T-helper 17 cell (primary cell): Measurements from ENCODE around the gene APOB. TPM values are rescaled to one million over a fixed set of nuclear protein-coding genes. Genes with fewer than 3 reads are reported as not detected.

Experiments
- ATAC-seq: fragments of 150-1000 bp; cut with Tn5 transposase; 2 replicates; pipeline ENCODE4 v1.10.0; 2021; ENCODE audit warnings: mild to moderate bottlenecking, moderate library complexity
- DNase-seq, 3 donors: peaks; one replicate each; pipeline versions ENCODE4 v3.0.0 to v3.0.0-alpha.2; 2020 to 2021
- H3K9me3 ChIP-seq: one replicate; pipeline ENCODE4 v1.7.0; 2013; ENCODE audit warnings: low read length, mild to moderate bottlenecking; ENCODE audit not compliant: control insufficient read depth, poor library complexity, severe bottlenecking
- H3K27ac Mint-ChIP-seq: one replicate; pipeline ENCODE4 v1.8.0; 2022; ENCODE audit warnings: mild to moderate bottlenecking, moderate library complexity, mixed read lengths
- H3K27me3 Mint-ChIP-seq: one replicate; pipeline ENCODE4 v1.8.0; 2022; ENCODE audit warnings: mixed read lengths
- H3K36me3 Mint-ChIP-seq: one replicate; pipeline ENCODE4 v1.8.0; 2022; ENCODE audit warnings: low read depth, mixed read lengths
- H3K4me1 Mint-ChIP-seq: one replicate; pipeline ENCODE4 v1.8.0; 2022; ENCODE audit warnings: mild to moderate bottlenecking, mixed read lengths
- H3K4me3 Mint-ChIP-seq: one replicate; pipeline ENCODE4 v1.8.0; 2022; ENCODE audit warnings: mild to moderate bottlenecking, moderate library complexity, mixed read lengths
- total RNA-seq, 4 donors: library from RNA in 2 of 4; stranded (reverse) in 2 of 4; gene quantifications; one replicate each; pipeline ENCODE4 v1.2.3 and lab custom pipeline; 2022 to 2026

The APOB gene
- total RNA-seq, 2 donors from 2014 or later = not detected

DNA sequence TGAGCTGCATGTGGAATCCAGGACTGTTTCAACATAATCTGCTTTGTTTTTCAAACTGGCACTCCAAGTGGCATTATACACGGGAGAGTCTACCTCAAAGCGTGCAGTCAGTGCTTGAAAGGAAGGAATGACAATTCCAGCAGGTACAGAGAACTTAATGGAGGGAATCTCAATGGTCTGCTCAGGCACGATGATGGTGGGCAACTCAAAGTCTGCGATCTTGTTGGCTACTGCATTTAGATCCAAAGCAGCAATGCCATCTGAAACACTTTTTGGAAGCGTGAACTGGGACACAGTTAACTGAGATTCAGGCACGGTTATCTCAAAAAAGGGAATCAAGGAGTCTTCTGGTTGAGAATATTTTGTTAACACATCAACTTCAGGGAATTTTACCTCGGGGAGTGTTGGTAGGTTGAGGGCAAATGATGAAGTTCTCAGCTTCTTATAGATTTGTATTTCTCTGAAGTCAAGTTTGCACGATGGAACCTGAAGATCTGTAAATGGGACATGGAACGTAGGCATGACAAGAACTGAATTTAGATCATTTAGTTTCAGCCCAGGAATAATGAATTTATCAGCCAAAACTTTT lies 38.7 kb downstream of the APOB start:
- Mint-ChIP-seq H3K4me3 (no peak overlapping the region), H3K36me3 (peaks cover 2% of the 10 kb centered on the region), H3K27ac (no peak overlapping the region), H3K27me3 (peaks cover 35% of the 10 kb centered on the region), H3K4me1 (no peaks in the 10 kb centered on the region)
- no peaks in the 10 kb centered on the region for H3K9me3 ChIP-seq
- DNase-seq (no peak), ATAC-seq (no peak)

GRCh38 chr2:21004181-21004572 lies 39.7 kb downstream of the APOB start:
- Mint-ChIP-seq H3K4me1 (no peaks in the 10 kb centered on the region), H3K36me3 (peaks cover 2% of the 10 kb centered on the region), H3K27me3 (peaks cover 35% of the 10 kb centered on the region), H3K27ac (no peak overlapping the region), H3K4me3 (no peak overlapping the region)
- DNase-seq = no peak
- H3K9me3 ChIP-seq = no peaks in the 10 kb centered on the region
- ATAC-seq = no peak

DNA sequence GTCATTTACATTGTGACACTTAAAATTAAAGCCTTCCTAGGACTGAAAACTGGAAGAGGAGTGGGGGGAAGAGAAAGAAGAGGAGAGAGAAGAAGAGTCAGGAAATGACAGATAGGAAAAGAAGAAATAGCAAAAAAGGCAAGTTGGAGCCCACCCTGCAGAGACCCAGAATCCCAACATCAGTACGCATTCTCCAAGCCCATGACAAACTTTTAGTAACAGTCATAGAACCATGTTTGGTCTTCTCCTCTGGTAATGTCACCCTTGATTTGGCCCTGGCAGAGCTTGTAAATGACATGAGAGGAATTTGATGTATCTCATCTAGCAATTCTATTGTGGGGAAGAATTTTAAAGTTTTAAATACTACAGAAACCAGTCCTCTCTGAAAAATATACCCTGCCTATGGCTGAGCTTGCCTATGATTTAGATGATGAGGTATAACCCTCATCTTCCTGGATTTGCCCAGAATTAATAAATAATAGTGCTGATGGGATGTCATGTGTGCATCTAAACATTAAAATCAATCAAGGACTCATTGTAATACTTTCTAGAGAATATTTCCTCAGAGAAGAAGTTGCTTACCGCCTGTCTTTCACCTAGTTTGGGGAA lies 40.2 kb downstream of the APOB start:
- H3K36me3 Mint-ChIP-seq = peaks cover 2% of the 10 kb centered on the region

GRCh38 chr2:21002814-21003192 lies 41.1 kb downstream of the APOB start:
- H3K36me3 Mint-ChIP-seq = peaks cover 2% of the 10 kb centered on the region
- H3K27me3 Mint-ChIP-seq = peaks cover 29% of the 10 kb centered on the region
- DNase-seq (no peak), ATAC-seq (no peak)
- H3K4me1 Mint-ChIP-seq = no peaks in the 10 kb centered on the region
- H3K27ac Mint-ChIP-seq = no peak overlapping the region
- H3K9me3 ChIP-seq = no peaks in the 10 kb centered on the region
- no peak overlapping the region for H3K4me3 Mint-ChIP-seq

More for the DNA sequence above, 40.2 kb downstream of the APOB start:
- H3K4me1 Mint-ChIP-seq = no peaks in the 10 kb centered on the region
- H3K27ac Mint-ChIP-seq = no peak overlapping the region
- ATAC-seq (no peak), DNase-seq (no peak)
- H3K4me3 Mint-ChIP-seq = no peak overlapping the region
- no peaks in the 10 kb centered on the region for H3K9me3 ChIP-seq
- H3K27me3 Mint-ChIP-seq = peaks cover 35% of the 10 kb centered on the region

DNA sequence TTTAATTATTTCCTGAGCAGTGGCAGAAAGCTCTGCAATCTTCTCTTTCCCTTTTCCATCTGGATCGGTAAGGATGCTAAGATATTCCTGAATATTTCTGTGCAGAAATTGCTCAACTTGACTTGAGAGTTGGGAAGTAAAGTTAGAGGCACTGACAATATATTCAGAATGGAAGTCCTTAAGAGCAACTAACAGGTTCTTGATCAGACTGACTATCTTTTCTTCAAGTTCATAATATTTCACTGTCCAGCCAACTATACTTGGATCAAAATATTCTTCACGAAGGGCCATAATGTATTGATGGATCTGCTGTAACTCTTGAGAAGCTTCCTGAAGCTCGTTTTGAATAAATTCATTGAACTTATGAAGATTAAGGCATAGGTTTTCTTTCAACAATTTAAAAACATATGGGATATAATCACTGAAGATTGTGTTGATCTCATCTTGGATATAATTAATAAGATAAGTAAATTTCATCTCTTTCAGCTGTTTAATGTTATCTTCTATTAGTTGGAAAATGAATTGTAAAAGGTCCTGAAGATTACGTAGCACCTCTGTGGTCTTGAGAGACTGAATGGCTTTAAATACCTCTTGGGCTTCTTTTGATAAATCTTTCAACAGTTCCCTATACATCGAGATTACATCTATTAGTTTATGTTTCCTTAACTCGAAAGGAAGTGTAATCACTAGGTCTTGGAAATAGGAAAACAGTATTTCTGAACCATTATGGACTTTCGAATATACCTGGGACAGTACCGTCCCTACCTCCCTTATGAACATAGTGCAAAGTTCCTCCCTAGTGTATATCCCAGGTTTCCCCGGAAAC lies 41.7 kb downstream of the APOB start:
- H3K36me3 Mint-ChIP-seq = peaks cover 2% of the 10 kb centered on the region
- no peak for ATAC-seq
- H3K27me3 Mint-ChIP-seq = peaks cover 27% of the 10 kb centered on the region
- no peaks in the 10 kb centered on the region for H3K9me3 ChIP-seq
- H3K4me1 Mint-ChIP-seq = no peaks in the 10 kb centered on the region
- H3K27ac Mint-ChIP-seq = no peak overlapping the region
- no peak for DNase-seq
- no peak overlapping the region for H3K4me3 Mint-ChIP-seq

DNA sequence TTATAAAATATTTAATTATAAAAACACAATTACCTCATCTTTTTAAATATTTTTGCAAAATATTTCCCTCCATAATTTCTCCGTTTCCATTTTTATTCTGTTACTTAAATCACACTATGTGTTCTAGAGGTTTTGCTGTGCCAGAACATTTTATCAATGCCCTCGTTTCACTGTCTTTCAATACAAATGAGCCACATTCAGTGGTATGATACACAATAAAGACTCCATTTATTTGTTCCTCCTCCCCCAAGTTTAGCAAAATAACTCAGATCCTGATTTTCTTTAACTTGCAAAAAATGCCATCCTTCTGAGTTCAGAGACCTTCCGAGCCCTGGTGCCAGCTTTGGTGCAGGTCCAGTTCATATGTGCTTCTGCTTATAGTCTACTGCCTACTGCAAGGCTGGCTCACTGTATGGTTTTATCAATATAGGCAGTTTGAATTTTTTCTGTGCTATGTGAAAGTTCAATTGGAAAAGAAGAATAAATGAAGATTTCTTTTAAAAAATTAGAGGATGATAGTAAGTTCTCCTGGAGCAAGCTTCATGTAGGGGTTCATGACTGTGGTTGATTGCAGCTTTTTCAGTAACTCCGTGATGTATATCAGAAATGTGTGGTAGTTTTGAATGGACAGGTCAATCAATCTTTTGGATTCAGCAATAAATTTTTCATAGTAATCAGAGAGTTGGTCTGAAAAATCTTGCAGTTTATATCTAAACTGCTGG lies 42.5 kb downstream of the APOB start:
- H3K27ac Mint-ChIP-seq = no peak overlapping the region
- ATAC-seq (no peak), DNase-seq (no peak)
- no peaks in the 10 kb centered on the region for H3K4me1 Mint-ChIP-seq
- no peak overlapping the region for H3K4me3 Mint-ChIP-seq
- peaks cover 27% of the 10 kb centered on the region for H3K27me3 Mint-ChIP-seq
- H3K9me3 ChIP-seq = no peaks in the 10 kb centered on the region
- H3K36me3 Mint-ChIP-seq = peaks cover 2% of the 10 kb centered on the region

DNA sequence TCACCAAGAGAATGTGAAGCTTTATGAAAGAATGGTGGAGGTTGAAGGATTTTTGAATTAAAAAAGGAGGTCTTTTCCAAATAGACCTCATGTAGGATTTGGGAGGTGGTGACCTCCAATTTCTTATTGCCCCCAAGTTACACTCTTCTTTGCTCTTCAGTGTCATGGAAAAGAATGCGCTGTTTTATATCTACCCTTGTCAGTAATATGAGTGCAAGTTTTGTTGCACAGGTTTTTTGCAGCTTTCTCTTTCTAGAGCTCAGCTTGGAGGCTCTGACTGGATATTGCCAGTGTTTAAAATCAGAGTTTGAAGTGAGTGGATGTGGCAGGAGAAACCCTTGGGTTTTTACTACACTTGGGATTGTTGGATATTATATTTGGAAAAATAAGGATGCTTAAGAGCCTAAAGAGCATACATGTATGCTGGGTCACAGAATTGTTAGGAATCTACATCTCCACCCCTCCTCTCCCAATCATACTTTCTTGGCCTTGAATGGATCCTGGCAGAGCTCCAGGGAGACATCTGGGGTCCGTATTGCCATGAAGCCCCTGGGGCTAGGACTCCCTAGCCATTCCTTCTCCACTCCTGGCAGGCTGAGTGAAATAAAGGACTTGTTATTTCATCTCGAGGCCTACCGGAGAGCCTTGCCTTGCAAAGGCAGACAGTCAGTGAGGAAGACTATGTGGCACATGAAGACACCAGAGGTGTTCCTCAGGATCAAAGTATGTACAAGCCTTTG lies 43.8 kb downstream of the APOB start:
- Mint-ChIP-seq H3K27me3 (peaks cover 22% of the 10 kb centered on the region), H3K4me1 (no peaks in the 10 kb centered on the region), H3K36me3 (peaks cover 2% of the 10 kb centered on the region), H3K4me3 (no peak overlapping the region), H3K27ac (no peak overlapping the region)
- DNase-seq (no peak), ATAC-seq (no peak)
- no peaks in the 10 kb centered on the region for H3K9me3 ChIP-seq

DNA sequence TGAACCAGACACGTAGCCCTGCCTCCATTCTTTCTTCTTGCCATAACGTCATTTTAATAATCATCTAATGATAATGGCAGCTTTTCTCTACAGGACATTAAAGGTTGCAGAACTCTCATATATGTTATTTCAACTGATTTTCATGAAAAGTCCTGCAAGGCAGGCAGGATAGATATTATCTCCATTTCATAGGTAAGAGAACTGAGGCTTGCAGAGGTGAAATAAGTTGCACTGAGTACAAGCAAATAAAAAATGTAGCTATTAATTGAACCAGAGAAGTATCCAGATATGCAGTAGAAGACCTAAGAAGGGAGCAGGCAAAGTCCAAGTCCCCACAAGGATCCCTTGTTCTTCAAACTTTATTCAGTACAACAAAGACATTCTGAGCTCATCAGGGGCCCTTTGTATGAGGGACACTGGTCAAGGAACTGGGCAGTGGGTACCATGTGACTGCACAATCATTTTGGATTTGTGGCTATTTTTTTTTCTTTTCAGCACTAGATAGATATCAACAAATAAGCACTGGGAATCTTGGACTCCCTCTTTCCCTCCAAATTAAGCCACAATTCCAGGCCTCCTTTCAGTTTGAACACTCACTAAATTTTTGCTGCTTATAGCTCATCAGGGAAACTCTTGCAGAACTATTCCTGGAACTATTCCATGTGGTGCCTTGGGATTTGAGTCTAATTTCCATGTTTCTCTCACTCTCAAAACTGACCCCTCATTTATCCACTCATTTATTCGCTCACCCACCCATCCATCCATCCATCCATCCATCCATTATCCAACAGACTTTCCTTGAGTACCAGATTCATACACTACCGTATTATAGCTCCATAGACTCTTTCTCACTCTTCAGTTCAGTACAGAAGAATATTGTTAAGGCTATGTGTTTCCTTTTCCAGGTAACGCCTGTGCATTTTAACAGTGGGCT lies 44.6 kb downstream of the APOB start:
- Mint-ChIP-seq H3K36me3 (peaks cover 2% of the 10 kb centered on the region), H3K27ac (no peak overlapping the region), H3K4me1 (no peaks in the 10 kb centered on the region), H3K27me3 (peaks cover 18% of the 10 kb centered on the region), H3K4me3 (no peak overlapping the region)
- no peaks in the 10 kb centered on the region for H3K9me3 ChIP-seq
- ATAC-seq (no peak), DNase-seq (no peak)

- H3K27ac Mint-ChIP-seq = no peak overlapping the region
- ATAC-seq = no peak
- no peak overlapping the region for H3K4me3 Mint-ChIP-seq
- H3K4me1 Mint-ChIP-seq = no peaks in the 10 kb centered on the region
- no peaks in the 10 kb centered on the region for H3K36me3 Mint-ChIP-seq
- H3K9me3 ChIP-seq = no peaks in the 10 kb centered on the region
- peaks cover 8% of the 10 kb centered on the region for H3K27me3 Mint-ChIP-seq
- no peak for DNase-seq
Measured at GRCh38 chr2:20997953-20998722, 45.7 kb downstream of the APOB start.

- DNase-seq (no peak), ATAC-seq (no peak)
- no peaks in the 10 kb centered on the region for H3K9me3 ChIP-seq
- Mint-ChIP-seq H3K36me3 (peaks cover 2% of the 10 kb centered on the region), H3K27ac (no peak overlapping the region), H3K4me3 (no peak overlapping the region), H3K27me3 (peaks cover 28% of the 10 kb centered on the region), H3K4me1 (no peaks in the 10 kb centered on the region)
Measured at GRCh38 chr2:20994130-20994529, 49.7 kb downstream of the APOB start.

GRCh38 chr2:20992201-20992711 lies 51.6 kb downstream of the APOB start:
- H3K36me3 Mint-ChIP-seq = peaks cover 2% of the 10 kb centered on the region
- ATAC-seq = no peak
- no peak for DNase-seq
- no peak overlapping the region for H3K4me3 Mint-ChIP-seq
- H3K27ac Mint-ChIP-seq = no peak overlapping the region
- no peaks in the 10 kb centered on the region for H3K9me3 ChIP-seq
- no peaks in the 10 kb centered on the region for H3K4me1 Mint-ChIP-seq
- peaks cover 38% of the 10 kb centered on the region for H3K27me3 Mint-ChIP-seq
